K562 (cell line): ENCODE data around the gene TIA1. TPM values are rescaled to one million over a fixed set of nuclear protein-coding genes. Genes with fewer than 3 reads are reported as not detected.
A peak's percentile ranks its signal among the peaks of the same experiment; 100 is the strongest.

ENCODE experiments used
- ATAC-seq: fragments of 200-7000 bp; cut with Tn5 transposase; 3 replicates; pipeline ENCODE4 v1.9.1; 2020; ENCODE audit warnings: moderate library complexity
- BruUV-seq: library from RNA; stranded (reverse); fragments of 400-500 nt; replicated peaks from 2 replicates; lab custom pipeline; 2021; lab: Mats Ljungman, UMichigan
- CTCF ChIA-PET: fragments of 300-600 bp; formaldehyde crosslinking; extraction: SDS; loops from one replicate; lab custom pipeline; 2021; ENCODE audit warnings: low intra/inter-chr PET ratio; lab: Yijun Ruan, JAX
- POLR2A ChIA-PET: fragments of 300-600, 350-650 bp; sonication (Branson Sonifier 250); formaldehyde crosslinking; extraction: SDS; loops from one replicate; lab custom pipeline; 2021; ENCODE audit warnings: antibody characterized with exemption, inconsistent platforms; lab: Yijun Ruan, JAX
- DNase-seq, 4 experiments: peaks; one replicate each; pipeline versions ENCODE4 v3.0.0 to v3.0.0-alpha.2; 2011 to 2018; ENCODE audit warnings: low spot score in 3 of 4, mixed read lengths in 3 of 4; ENCODE audit errors: extremely low read depth in 1 of 4
- FAIRE-seq: peaks from 2 replicates; lab custom pipeline; 2011; peaks lifted over from hg19 to GRCh38; lab: Jason Lieb, UNC
- H2AFZ ChIP-seq: 2 replicates; pipeline ENCODE4 v1.6.0; 2011; ENCODE audit warnings: low read depth, low read length, control low read depth, inconsistent platforms
- H3K27ac ChIP-seq: fragments of 200-600 bp; 3 replicates; pipeline ENCODE4 v1.8.0; 2011; ENCODE audit warnings: low read depth, mild to moderate bottlenecking, control low read depth, inconsistent platforms, low read length, moderate library complexity, mixed read lengths; ENCODE audit errors: extremely low read depth
- H3K27me3 ChIP-seq, 2 experiments: fragments of 300-600 bp in 1 of 2; 2 replicates in 1 of 2; 3 replicates in 1 of 2; pipeline versions ENCODE4 v1.6.0 to v1.8.0; 2011; ENCODE audit warnings: inconsistent platforms in 2 of 2, low read length in 2 of 2, mild to moderate bottlenecking in 1 of 2, mixed read lengths in 1 of 2, moderate library complexity in 1 of 2; ENCODE audit not compliant: control insufficient read depth in 2 of 2, insufficient read depth in 2 of 2
- H3K36me3 ChIP-seq: fragments of 300-600 bp; 3 replicates; pipeline ENCODE4 v1.8.0; 2011; ENCODE audit warnings: mild to moderate bottlenecking, low read length, inconsistent platforms; ENCODE audit not compliant: control insufficient read depth, insufficient read depth
- H3K4me1 ChIP-seq, 2 experiments: fragments of 200-600 bp in 1 of 2; replicated peaks in 1 of 2; 2 replicates in 1 of 2; 3 replicates in 1 of 2; pipeline versions ENCODE4 v1.5.1 to v1.8.0; 2011; ENCODE audit warnings: inconsistent platforms in 2 of 2, low read length in 2 of 2, mild to moderate bottlenecking in 1 of 2, mixed read lengths in 1 of 2, moderate library complexity in 1 of 2; ENCODE audit not compliant: control insufficient read depth in 2 of 2, insufficient read depth in 2 of 2
- H3K4me2 ChIP-seq: 2 replicates; pipeline ENCODE4 v1.6.1; 2011; ENCODE audit warnings: low read length, control low read depth, inconsistent platforms, mixed read lengths; ENCODE audit not compliant: insufficient read depth
- H3K4me3 ChIP-seq: fragments of 200-600 bp; sonication (generic), shearing (Covaris generic); 2 replicates; pipeline ENCODE4 v1.5.1; 2016; ENCODE audit warnings: control low read depth, inconsistent platforms
- H3K79me2 ChIP-seq: fragments of 200-600 bp; 3 replicates; pipeline ENCODE4 v1.8.0; 2011; ENCODE audit warnings: low read length, inconsistent platforms; ENCODE audit not compliant: control insufficient read depth, insufficient read depth
- H3K9ac ChIP-seq, 2 experiments: 2 replicates each; pipeline versions ENCODE4 v1.6.0 to v1.6.1; 2011; ENCODE audit warnings: low read depth in 2 of 2, low read length in 2 of 2, control low read depth in 1 of 2, inconsistent platforms in 1 of 2, mild to moderate bottlenecking in 1 of 2, mixed read lengths in 1 of 2; ENCODE audit not compliant: insufficient read depth in 1 of 2
- H3K9me1 ChIP-seq: one replicate; pipeline ENCODE4 v1.6.0; 2011; ENCODE audit warnings: inconsistent platforms, mild to moderate bottlenecking, low read length, moderate library complexity; ENCODE audit not compliant: control insufficient read depth, insufficient read depth
- H3K9me3 ChIP-seq: replicated peaks from 2 replicates; pipeline ENCODE4 v1.5.1; 2011; ENCODE audit warnings: low read depth, low read length, inconsistent platforms; ENCODE audit not compliant: control insufficient read depth, insufficient read depth
- H4K20me1 ChIP-seq: replicated peaks from 2 replicates; pipeline ENCODE4 v1.6.1; 2011; ENCODE audit warnings: low read length, inconsistent platforms, mixed read lengths; ENCODE audit not compliant: control insufficient read depth, insufficient read depth
- BMI1 ChIP-seq: fragments of 150-350 bp; IDR thresholded peaks from 2 replicates; pipeline ENCODE4 v1.6.1; 2014; ENCODE audit warnings: low read length
- DIDO1 ChIP-seq: fragments of 450-650 bp; IDR thresholded peaks from 2 replicates; pipeline ENCODE4 v1.6.1; 2016; ENCODE audit warnings: low read depth, missing biosample characterization, missing genetic modification characterization
- FOXM1 ChIP-seq, 2 experiments: fragments of 450-650 bp in 1 of 2; sonication (generic) in 1 of 2; formaldehyde crosslinking in 1 of 2; IDR thresholded peaks; 2 replicates each; pipeline versions ENCODE4 v1.6.1 to v1.9.0; 2017 to 2022; ENCODE audit warnings: low read depth in 2 of 2, mild to moderate bottlenecking in 2 of 2, missing genetic modification reagents in 1 of 2, moderate library complexity in 1 of 2
- MTA1 ChIP-seq: fragments of 450-650 bp; IDR thresholded peaks from 2 replicates; pipeline ENCODE4 v1.6.1; 2017; ENCODE audit warnings: borderline replicate concordance
- MTF1 ChIP-seq: fragments of 250-450 bp; sonication (Bioruptor Pico); IDR thresholded peaks from 2 replicates; pipeline ENCODE4 v1.9.0; 2021; ENCODE audit warnings: moderate library complexity, mild to moderate bottlenecking, inconsistent platforms, borderline replicate concordance
- NONO ChIP-seq, 2 experiments: fragments of 200-400 bp in 1 of 2; fragments of 450-650 bp in 1 of 2; formaldehyde crosslinking in 1 of 2; IDR thresholded peaks; 2 replicates each; pipeline ENCODE4 v1.6.1; 2017; ENCODE audit warnings: low read depth in 2 of 2, mild to moderate bottlenecking in 2 of 2, moderate library complexity in 2 of 2, low read length in 1 of 2
- NR4A1 ChIP-seq, 2 experiments: fragments of 250-450 bp in 1 of 2; fragments of 450-650 bp in 1 of 2; sonication (Bioruptor Pico) in 1 of 2; IDR thresholded peaks; 2 replicates each; pipeline versions ENCODE4 v1.4.0 to v1.6.1; 2016 to 2020; ENCODE audit warnings: mild to moderate bottlenecking in 2 of 2, missing compliant biosample characterization in 1 of 2, missing genetic modification characterization in 1 of 2, moderate library complexity in 1 of 2
- POLR2G ChIP-seq: fragments of 200-400 bp; formaldehyde crosslinking; IDR thresholded peaks from 2 replicates; pipeline ENCODE4 v1.6.1; 2017; ENCODE audit warnings: low read depth, mild to moderate bottlenecking, antibody characterized with exemption, low read length, moderate library complexity
- SMAD4 ChIP-seq: fragments of 250-450 bp; sonication (Bioruptor Pico); conservative IDR thresholded peaks from 2 replicates; pipeline ENCODE4 v1.8.0; 2021; ENCODE audit warnings: inconsistent platforms, mild to moderate bottlenecking, moderate library complexity
- ZBTB43 ChIP-seq: sonication (generic); formaldehyde crosslinking; IDR thresholded peaks from 2 replicates; pipeline ENCODE4 v1.8.0; 2023; ENCODE audit warnings: mild to moderate bottlenecking, missing genetic modification reagents
- ZBTB5 ChIP-seq: fragments of 450-650 bp; IDR thresholded peaks from 2 replicates; pipeline ENCODE4 v1.6.1; 2017; ENCODE audit warnings: antibody characterized with exemption
- ZC3H11A ChIP-seq: IDR thresholded peaks from 2 replicates; pipeline ENCODE4 v1.6.1; 2012; ENCODE audit warnings: low read depth, low read length, improper control_type of control experiment
- WGBS: fragments of 100-300 bp; shearing (Covaris generic); methylation state at CpG from one replicate; pipeline ENCODE4 v1.1.6; 2016; ENCODE audit warnings: low coverage, mixed read lengths; ENCODE audit not compliant: insufficient coverage; ENCODE audit errors: missing lambda C conversion rate; 5-methylcytosine and 5-hydroxymethylcytosine counted together
- in situ Hi-C: fragments of 300-500 bp; cut with MboI; formaldehyde crosslinking; loops from 4 replicates; pipeline ENCODE4 v1.15.0; 2018; ENCODE audit warnings: inconsistent platforms, mixed read lengths
- intact Hi-C: fragments of 100-400 bp; cut with micrococcal nuclease; formaldehyde crosslinking; loops from 2 replicates; pipeline ENCODE4 v1.14.2; 2022
- polyA plus RNA-seq, 8 experiments: library from polyadenylated mRNA; depleted of rRNA in 4 of 8; stranded (reverse) in 5 of 8; unstranded in 3 of 8; fragments of >200 nt; fragmentation: Nextera tagmentation in 2 of 8; fragmentation: Illumina TruSeq in 1 of 8; extraction: Ambion mirVana in 2 of 8; extraction: Trizol in 1 of 8; gene quantifications; 2 replicates each; pipeline versions ENCODE4 v1.2.1 to v1.2.3, GENCODE V29; 2011 to 2014; ENCODE audit warnings: inconsistent platforms in 1 of 8, missing spikeins in 1 of 8
- total RNA-seq, 7 experiments: library from RNA; depleted of rRNA in 6 of 7; stranded (reverse); fragments of >200 nt in 6 of 7; fragmentation: Illumina TruSeq in 2 of 7; extraction: Trizol in 2 of 7; gene quantifications; 2 replicates each; pipeline versions ENCODE4 v1.2.1 to v1.2.3, GENCODE V29; 2011 to 2021; ENCODE audit warnings: low replicate concordance in 1 of 7

The TIA1 gene
- total and polyA plus RNA-seq, 9 of the 15 experiments (the other 6 are each of a cell fraction or from before 2014, with no cell fraction given): 25.3 to 129 (median 79.6) TPM

- H3K4me1 ChIP-seq: peaks cover 13 to 21% of the 10 kb centered on the region in 2 experiments; a peak in 4 of 5 replicates
- 83% methylated on average over 2 of the region's 3 CpGs for WGBS
- no peaks in the 10 kb centered on the region for H3K9me1 ChIP-seq
- FAIRE-seq (no peak), DNase-seq (peak in 1 of 4 experiments; percentile 18), ATAC-seq (no peak)
- H4K20me1 ChIP-seq: no peaks in the 10 kb centered on the region
- BruUV-seq: no TSS peak
- no peak overlapping the region for H3K4me2 ChIP-seq
- TF ChIP-seq NR4A1 (CRISPR knock-in tag; IDR thresholded peaks at IDR 0.05) (no peak), NR4A1 (tag; IDR thresholded peaks at IDR 0.05) (no peak), SMAD4 (CRISPR knock-in tag) (no peak), DIDO1 (tag) (no peak)
- intact Hi-C loops (no loop called here), in situ Hi-C loops (no loop called here)
- no peak overlapping the region for H3K4me3 ChIP-seq
- ChIA-PET POLR2A (interaction anchor here (0.6 to 1.8 kb wide), 5 partner anchors 9 to 346 kb away, joined by 3 to 4 read pairs (median 4); partner anchors contain the start of gene SNRPG), CTCF (no interaction called here)
- peaks cover 96% of the 10 kb centered on the region for H3K79me2 ChIP-seq
- no peaks in the 10 kb centered on the region for H3K9me3 ChIP-seq
- H3K27ac ChIP-seq: no peak overlapping the region
- H3K27me3 ChIP-seq: no peaks in the 10 kb centered on the region
- H3K9ac ChIP-seq: no peak overlapping the region; a peak in 1 of 4 replicates
- H3K36me3 ChIP-seq: peaks cover 33% of the 10 kb centered on the region; the same call in 2 of the 3 replicates
- H2AFZ ChIP-seq: no peak overlapping the region
These were observed 7.8 kb downstream of the TIA1 start for GRCh38 chr2:70240599-70240998.

- no peak overlapping the region for H3K27ac ChIP-seq
- peaks cover 34% of the 10 kb centered on the region for H3K79me2 ChIP-seq
- no peak overlapping the region for H3K4me2 ChIP-seq
- ChIA-PET CTCF (no interaction called here), POLR2A (interaction anchor here (0.7 kb wide), 2 partner anchors 9 to 110 kb away, joined by 3 read pairs; no protein-coding TSS in a partner anchor)
- in situ Hi-C loops: no loop called here
- no peaks in the 10 kb centered on the region for H3K9me3 ChIP-seq
- H3K4me3 ChIP-seq: no peak overlapping the region
- TF ChIP-seq MTA1 (no peak), FOXM1 (IDR thresholded peaks at IDR 0.05; ENCODE audit: low read depth) (no peak), FOXM1 (CRISPR knock-in tag; IDR thresholded peaks at IDR 0.05; ENCODE audit: low read depth) (no peak), BMI1 (no peak), POLR2G (no peak), ZC3H11A (no peak), NONO (IDR thresholded peaks at IDR 0.05; ENCODE audit: low read depth in 2 of 2, low read length in 1 of 2) (no peak), ZBTB5 (no peak), MTF1 (CRISPR knock-in tag) (no peak), ZBTB43 (CRISPR knock-in tag) (no peak)
- H3K9me1 ChIP-seq: no peaks in the 10 kb centered on the region
- no peaks in the 10 kb centered on the region for H4K20me1 ChIP-seq
- no peak for ATAC-seq
- DNase-seq: no peak
- no TSS peak for BruUV-seq
- no peak overlapping the region for H2AFZ ChIP-seq
- H3K4me1 ChIP-seq: no peaks in the 10 kb centered on the region
- intact Hi-C loops: no loop called here
- WGBS: 79% methylated on average over 3 of the region's 3 CpGs
- no peaks in the 10 kb centered on the region for H3K27me3 ChIP-seq
- H3K36me3 ChIP-seq: peaks cover 69% of the 10 kb centered on the region
- no peak for FAIRE-seq
- no peak overlapping the region for H3K9ac ChIP-seq
These were observed 14.5 kb downstream of the TIA1 start for GRCh38 chr2:70233926-70234325.
